DOHH2 (cell line): ENCODE measurements around the gene SLC27A5.

ENCODE experiments used
- CTCF ChIP-seq: fragments of 200-600 bp; sonication (generic); IDR thresholded peaks from one replicate; pipeline ENCODE4 v1.5.1; 2014; ENCODE audit warnings: antibody characterized with exemption, mild to moderate bottlenecking, low read depth, low read length; ENCODE audit not compliant: poor library complexity, severe bottlenecking
- EZH2phosphoT487 ChIP-seq: fragments of 200-600 bp; sonication (generic); IDR thresholded peaks from 2 replicates; pipeline ENCODE4 v1.6.1; 2017; ENCODE audit warnings: borderline replicate concordance, mild to moderate bottlenecking, antibody characterized with exemption, low read length, moderate library complexity, mixed read lengths

GRCh38 chr19:58491393-58491792, 20.4 kb downstream of the SLC27A5 start:
- TF ChIP-seq CTCF (no peak), EZH2phosphoT487 (no peak)
